K562 (cell line): Measurements from ENCODE around the gene DCDC2. TPM values are rescaled to one million over a fixed set of nuclear protein-coding genes. Genes with fewer than 3 reads are reported as not detected.
"Not testable (repeated sequence)": the region's sequence is repeated elsewhere in the genome, so short reads cannot be mapped to it uniquely, and the experiment has no call there.

Source experiments
- ATAC-seq: fragments of 200-7000 bp; cut with Tn5 transposase; 3 replicates; pipeline ENCODE4 v1.9.1; 2020; ENCODE audit warnings: moderate library complexity
- BruUV-seq: library from RNA; stranded (reverse); fragments of 400-500 nt; replicated peaks from 2 replicates; lab custom pipeline; 2021; lab: Mats Ljungman, UMichigan
- CTCF ChIA-PET: fragments of 300-600 bp; formaldehyde crosslinking; extraction: SDS; loops from one replicate; lab custom pipeline; 2021; ENCODE audit warnings: low intra/inter-chr PET ratio; lab: Yijun Ruan, JAX
- POLR2A ChIA-PET: fragments of 300-600, 350-650 bp; sonication (Branson Sonifier 250); formaldehyde crosslinking; extraction: SDS; loops from one replicate; lab custom pipeline; 2021; ENCODE audit warnings: antibody characterized with exemption, inconsistent platforms; lab: Yijun Ruan, JAX
- DNase-seq, 4 experiments: peaks; one replicate each; pipeline versions ENCODE4 v3.0.0 to v3.0.0-alpha.2; 2011 to 2018; ENCODE audit warnings: low spot score in 3 of 4, mixed read lengths in 3 of 4; ENCODE audit errors: extremely low read depth in 1 of 4
- FAIRE-seq: peaks from 2 replicates; lab custom pipeline; 2011; peaks lifted over from hg19 to GRCh38; lab: Jason Lieb, UNC
- H2AFZ ChIP-seq: 2 replicates; pipeline ENCODE4 v1.6.0; 2011; ENCODE audit warnings: low read depth, low read length, control low read depth, inconsistent platforms
- H3K27ac ChIP-seq: fragments of 200-600 bp; 3 replicates; pipeline ENCODE4 v1.8.0; 2011; ENCODE audit warnings: low read depth, mild to moderate bottlenecking, control low read depth, inconsistent platforms, low read length, moderate library complexity, mixed read lengths; ENCODE audit errors: extremely low read depth
- H3K27me3 ChIP-seq, 2 experiments: fragments of 300-600 bp in 1 of 2; 2 replicates in 1 of 2; 3 replicates in 1 of 2; pipeline versions ENCODE4 v1.6.0 to v1.8.0; 2011; ENCODE audit warnings: inconsistent platforms in 2 of 2, low read length in 2 of 2, mild to moderate bottlenecking in 1 of 2, mixed read lengths in 1 of 2, moderate library complexity in 1 of 2; ENCODE audit not compliant: control insufficient read depth in 2 of 2, insufficient read depth in 2 of 2
- H3K36me3 ChIP-seq: fragments of 300-600 bp; 3 replicates; pipeline ENCODE4 v1.8.0; 2011; ENCODE audit warnings: mild to moderate bottlenecking, low read length, inconsistent platforms; ENCODE audit not compliant: control insufficient read depth, insufficient read depth
- H3K4me1 ChIP-seq, 2 experiments: fragments of 200-600 bp in 1 of 2; replicated peaks in 1 of 2; 2 replicates in 1 of 2; 3 replicates in 1 of 2; pipeline versions ENCODE4 v1.5.1 to v1.8.0; 2011; ENCODE audit warnings: inconsistent platforms in 2 of 2, low read length in 2 of 2, mild to moderate bottlenecking in 1 of 2, mixed read lengths in 1 of 2, moderate library complexity in 1 of 2; ENCODE audit not compliant: control insufficient read depth in 2 of 2, insufficient read depth in 2 of 2
- H3K4me2 ChIP-seq: 2 replicates; pipeline ENCODE4 v1.6.1; 2011; ENCODE audit warnings: low read length, control low read depth, inconsistent platforms, mixed read lengths; ENCODE audit not compliant: insufficient read depth
- H3K4me3 ChIP-seq: fragments of 200-600 bp; sonication (generic), shearing (Covaris generic); 2 replicates; pipeline ENCODE4 v1.5.1; 2016; ENCODE audit warnings: control low read depth, inconsistent platforms
- H3K79me2 ChIP-seq: fragments of 200-600 bp; 3 replicates; pipeline ENCODE4 v1.8.0; 2011; ENCODE audit warnings: low read length, inconsistent platforms; ENCODE audit not compliant: control insufficient read depth, insufficient read depth
- H3K9ac ChIP-seq, 2 experiments: 2 replicates each; pipeline versions ENCODE4 v1.6.0 to v1.6.1; 2011; ENCODE audit warnings: low read depth in 2 of 2, low read length in 2 of 2, control low read depth in 1 of 2, inconsistent platforms in 1 of 2, mild to moderate bottlenecking in 1 of 2, mixed read lengths in 1 of 2; ENCODE audit not compliant: insufficient read depth in 1 of 2
- H3K9me1 ChIP-seq: one replicate; pipeline ENCODE4 v1.6.0; 2011; ENCODE audit warnings: inconsistent platforms, mild to moderate bottlenecking, low read length, moderate library complexity; ENCODE audit not compliant: control insufficient read depth, insufficient read depth
- H3K9me3 ChIP-seq: replicated peaks from 2 replicates; pipeline ENCODE4 v1.5.1; 2011; ENCODE audit warnings: low read depth, low read length, inconsistent platforms; ENCODE audit not compliant: control insufficient read depth, insufficient read depth
- H4K20me1 ChIP-seq: replicated peaks from 2 replicates; pipeline ENCODE4 v1.6.1; 2011; ENCODE audit warnings: low read length, inconsistent platforms, mixed read lengths; ENCODE audit not compliant: control insufficient read depth, insufficient read depth
- TBL1XR1 ChIP-seq, 2 experiments: IDR thresholded peaks; 2 replicates each; pipeline ENCODE4 v1.6.1; 2012; ENCODE audit warnings: improper control_type of control experiment in 2 of 2, low read length in 2 of 2, mild to moderate bottlenecking in 1 of 2
- ZNF347 ChIP-seq: fragments of 450-650 bp; formaldehyde crosslinking; IDR thresholded peaks from 2 replicates; pipeline ENCODE4 v1.4.0; 2020; ENCODE audit warnings: low read depth, mild to moderate bottlenecking, moderate library complexity
- WGBS: fragments of 100-300 bp; shearing (Covaris generic); methylation state at CpG from one replicate; pipeline ENCODE4 v1.1.6; 2016; ENCODE audit warnings: low coverage, mixed read lengths; ENCODE audit not compliant: insufficient coverage; ENCODE audit errors: missing lambda C conversion rate; 5-methylcytosine and 5-hydroxymethylcytosine counted together
- in situ Hi-C: fragments of 300-500 bp; cut with MboI; formaldehyde crosslinking; loops from 4 replicates; pipeline ENCODE4 v1.15.0; 2018; ENCODE audit warnings: inconsistent platforms, mixed read lengths
- intact Hi-C: fragments of 100-400 bp; cut with micrococcal nuclease; formaldehyde crosslinking; loops from 2 replicates; pipeline ENCODE4 v1.14.2; 2022
- polyA plus RNA-seq, 8 experiments: library from polyadenylated mRNA; depleted of rRNA in 4 of 8; stranded (reverse) in 5 of 8; unstranded in 3 of 8; fragments of >200 nt; fragmentation: Nextera tagmentation in 2 of 8; fragmentation: Illumina TruSeq in 1 of 8; extraction: Ambion mirVana in 2 of 8; extraction: Trizol in 1 of 8; gene quantifications; 2 replicates each; pipeline versions ENCODE4 v1.2.1 to v1.2.3, GENCODE V29; 2011 to 2014; ENCODE audit warnings: inconsistent platforms in 1 of 8, missing spikeins in 1 of 8
- total RNA-seq, 7 experiments: library from RNA; depleted of rRNA in 6 of 7; stranded (reverse); fragments of >200 nt in 6 of 7; fragmentation: Illumina TruSeq in 2 of 7; extraction: Trizol in 2 of 7; gene quantifications; 2 replicates each; pipeline versions ENCODE4 v1.2.1 to v1.2.3, GENCODE V29; 2011 to 2021; ENCODE audit warnings: low replicate concordance in 1 of 7

The DCDC2 gene
- total and polyA plus RNA-seq, 9 of the 15 experiments (the other 6 are each of a cell fraction or from before 2014, with no cell fraction given): 0.04 TPM; not detected in 8

DNA sequence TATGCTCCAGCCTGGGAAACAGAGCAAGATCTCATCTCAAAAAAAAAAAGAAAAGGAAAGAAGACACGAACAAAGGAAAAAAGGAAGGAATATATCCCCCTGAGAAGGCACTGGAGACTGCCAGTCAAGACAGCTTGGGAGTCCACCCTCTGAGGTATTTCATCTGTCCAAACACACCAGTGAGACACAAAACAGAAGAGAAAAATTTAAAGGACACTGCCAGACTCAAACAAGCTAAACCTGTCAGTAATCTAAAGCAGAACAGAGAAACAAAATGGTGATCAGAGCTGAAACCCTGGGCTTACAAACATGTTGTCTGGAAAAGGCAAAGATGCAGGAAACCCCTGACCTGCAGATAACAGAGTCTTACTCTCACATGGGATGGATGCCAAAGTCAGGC, 114.9 kb downstream of the DCDC2 start:
- H3K9me1 ChIP-seq: no peaks in the 10 kb centered on the region
- TF ChIP-seq ZNF347: no peak
- TF ChIP-seq TBL1XR1 (IDR thresholded peaks at IDR 0.05; ENCODE audit: low read length in 2 of 2): no peak
- TF ChIP-seq, all 486 proteins: peak for 0
- no TSS peak for BruUV-seq
- Histone ChIP-seq H3K9ac (no peak overlapping the region), H3K27me3 (no peaks in the 10 kb centered on the region), H2AFZ (no peak overlapping the region), H4K20me1 (no peaks in the 10 kb centered on the region), H3K4me1 (no peaks in the 10 kb centered on the region), H3K36me3 (no peaks in the 10 kb centered on the region), H3K4me3 (no peak overlapping the region), H3K79me2 (no peaks in the 10 kb centered on the region), H3K4me2 (no peak overlapping the region), H3K9me3 (no peaks in the 10 kb centered on the region; the same call in 1 of the 2 replicates), H3K27ac (no peak overlapping the region)
- WGBS: no CpG with 5 or more reads among the region's 1 CpG
- intact Hi-C loops (no loop called here), in situ Hi-C loops (no loop called here)
- DNase-seq (no peak), ATAC-seq (no peak), FAIRE-seq (no peak)
- POLR2A ChIA-PET: no interaction called here
- CTCF ChIA-PET: no interaction called here

DNA sequence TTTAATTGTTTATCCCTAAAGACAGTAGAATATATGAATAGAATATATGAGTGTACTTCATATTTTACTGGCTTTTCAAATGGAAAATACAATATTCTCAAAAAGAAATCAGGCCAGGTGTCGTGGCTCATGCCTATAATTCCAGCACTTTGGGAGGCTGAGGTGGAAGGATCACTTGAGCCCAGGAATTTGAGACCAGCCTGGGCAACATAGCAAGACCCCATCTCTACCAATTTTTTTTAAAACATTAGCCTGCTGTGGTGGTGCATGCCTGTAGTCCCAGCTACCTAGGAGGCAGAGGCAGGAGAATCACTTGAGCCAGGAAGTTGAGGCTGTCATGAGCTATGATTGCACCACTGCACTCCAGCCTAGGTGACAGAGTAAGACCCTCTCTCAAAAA, 116.1 kb downstream of the DCDC2 start:
- H3K27me3 ChIP-seq, H3K4me3 ChIP-seq, in situ Hi-C loops, H3K27ac ChIP-seq, H3K9ac ChIP-seq, CTCF ChIA-PET, BruUV-seq, H3K79me2 ChIP-seq, H4K20me1 ChIP-seq, H3K4me2 ChIP-seq, H3K36me3 ChIP-seq, ATAC-seq, FAIRE-seq, H3K9me3 ChIP-seq, H3K4me1 ChIP-seq, intact Hi-C loops, H3K9me1 ChIP-seq, POLR2A ChIA-PET, DNase-seq, H2AFZ ChIP-seq: not testable (repeated sequence)
- 0% methylated on average over 1 of the region's 1 CpG for WGBS
